Fibroblast of peridontal ligament (primary cell): ENCODE measurements around the gene SLC35B2.
A peak's percentile ranks its signal among the peaks of the same experiment; 100 is the strongest.

Source experiments
- DNase-seq: peaks from one replicate; pipeline ENCODE4 v3.0.0-alpha.2; 2010; ENCODE audit errors: extremely low read depth

SLC35B2 gene

DNA sequence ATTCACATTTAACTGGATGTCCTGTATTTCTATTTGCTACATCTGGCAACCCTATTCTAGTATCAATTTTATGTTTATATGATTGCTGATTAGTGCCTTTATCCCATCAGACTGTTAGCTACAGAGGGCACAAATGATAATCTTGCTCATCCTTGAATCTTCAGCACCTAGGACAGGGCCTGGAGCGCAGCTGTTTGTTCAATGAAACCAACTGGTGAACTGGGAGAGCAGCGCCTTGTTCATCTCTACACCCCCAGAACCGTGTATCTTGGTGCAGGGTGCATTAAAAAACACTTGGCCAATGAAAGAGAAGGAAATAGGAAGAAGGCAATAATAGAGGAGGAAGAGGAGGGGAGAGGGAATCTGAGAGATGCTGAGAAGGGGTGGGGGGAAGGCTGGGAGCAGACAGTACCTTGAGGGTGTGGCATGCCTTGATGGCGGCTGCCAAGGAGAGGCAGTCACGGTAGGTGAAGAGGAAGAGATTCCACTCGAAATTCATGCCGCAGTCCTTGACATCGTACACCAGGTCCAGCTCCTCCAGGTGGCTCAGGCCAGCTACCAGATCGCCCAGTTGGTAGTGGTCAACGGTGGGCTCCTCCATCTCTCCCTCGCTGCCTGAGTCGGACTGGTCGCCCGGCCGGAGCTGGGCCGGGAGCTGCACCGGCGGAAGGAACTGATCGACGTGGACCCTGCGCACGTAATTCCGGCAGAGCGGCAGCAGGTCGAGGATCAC is 28.4 kb upstream of the SLC35B2 start:
- peak; percentile 24 for DNase-seq

DNA sequence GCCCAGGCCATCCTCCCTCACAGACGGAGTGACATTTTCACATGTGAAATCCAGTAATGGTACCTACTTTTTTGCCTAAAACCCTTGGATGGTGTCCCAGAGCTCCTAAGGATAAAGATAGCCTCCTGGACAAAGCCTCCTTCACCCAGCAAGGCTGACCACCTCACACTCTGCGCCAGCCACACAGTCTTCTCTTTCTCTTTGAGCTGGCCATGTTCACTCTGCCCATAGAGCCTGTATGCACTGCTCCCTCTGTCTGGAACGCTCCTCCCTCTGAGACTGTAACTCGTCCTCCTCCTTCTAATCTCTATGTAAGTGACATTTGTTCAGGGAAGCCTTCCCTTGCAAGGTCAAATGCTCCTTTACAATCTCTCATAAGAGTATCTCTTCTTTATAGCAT is 27.5 kb upstream of the SLC35B2 start:
- no peak for DNase-seq

DNA sequence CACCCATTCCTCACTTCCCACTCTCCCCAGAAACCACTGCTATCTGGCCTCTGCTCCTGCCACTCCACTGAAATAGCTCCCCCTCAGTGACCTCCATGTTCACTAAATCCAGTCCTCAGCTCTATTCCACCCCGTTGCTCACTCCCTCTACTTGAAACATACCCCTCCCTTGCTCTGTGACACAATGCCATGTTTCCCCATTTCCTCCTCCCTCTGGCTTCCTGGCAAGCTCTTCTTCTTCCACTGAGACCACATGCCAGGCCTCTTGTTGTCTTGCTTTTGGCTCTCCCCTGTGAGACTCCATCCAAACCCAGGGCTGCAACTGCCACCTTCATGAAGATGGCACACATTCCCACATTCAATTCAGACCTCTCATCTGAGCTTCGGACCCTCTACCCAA is 26.8 kb upstream of the SLC35B2 start:
- no peak for DNase-seq

DNA sequence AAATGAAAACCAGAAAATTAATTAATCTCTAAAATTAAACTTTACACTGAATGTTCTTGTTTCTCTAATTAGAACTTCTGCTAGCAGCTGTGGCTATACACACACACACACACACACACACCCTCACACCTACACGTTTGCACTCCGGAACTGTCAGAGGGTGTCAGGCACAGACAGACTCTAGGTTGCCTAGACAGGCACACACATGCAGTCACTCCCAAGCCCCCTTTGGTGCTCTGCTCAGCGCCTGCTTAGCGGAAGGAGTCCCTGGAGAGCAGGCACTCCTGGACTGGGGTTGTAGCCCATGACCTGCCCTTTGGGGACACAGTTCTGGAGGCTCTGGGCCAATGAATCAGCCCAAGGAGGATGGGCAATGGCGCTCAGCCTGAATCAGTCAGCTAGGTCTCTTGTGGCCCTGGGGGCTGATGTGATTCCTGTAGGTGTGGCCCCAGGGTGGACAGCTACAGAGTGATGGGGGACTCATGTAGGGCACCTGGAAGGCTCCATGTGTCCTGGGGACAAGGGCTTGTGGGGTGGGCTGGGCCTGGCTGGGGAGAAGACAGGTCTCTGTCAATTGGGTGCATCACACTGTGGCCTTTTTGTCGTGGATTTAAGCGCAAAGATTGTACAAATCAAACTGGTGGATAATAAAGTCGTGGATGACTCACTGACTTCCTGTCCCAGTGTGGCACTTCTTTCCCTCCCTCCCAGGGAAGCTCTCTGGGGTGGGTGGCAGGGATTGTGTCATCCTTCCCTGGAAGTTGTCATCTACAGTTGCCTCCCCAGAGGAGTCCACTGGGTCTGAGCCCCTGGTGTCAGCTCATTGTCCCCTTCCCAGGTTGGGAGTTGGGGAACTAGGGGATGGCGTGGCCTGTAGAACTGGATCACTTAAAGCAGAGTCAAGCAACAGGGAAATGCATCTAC is 21.7 kb upstream of the SLC35B2 start:
- no peak for DNase-seq

DNA sequence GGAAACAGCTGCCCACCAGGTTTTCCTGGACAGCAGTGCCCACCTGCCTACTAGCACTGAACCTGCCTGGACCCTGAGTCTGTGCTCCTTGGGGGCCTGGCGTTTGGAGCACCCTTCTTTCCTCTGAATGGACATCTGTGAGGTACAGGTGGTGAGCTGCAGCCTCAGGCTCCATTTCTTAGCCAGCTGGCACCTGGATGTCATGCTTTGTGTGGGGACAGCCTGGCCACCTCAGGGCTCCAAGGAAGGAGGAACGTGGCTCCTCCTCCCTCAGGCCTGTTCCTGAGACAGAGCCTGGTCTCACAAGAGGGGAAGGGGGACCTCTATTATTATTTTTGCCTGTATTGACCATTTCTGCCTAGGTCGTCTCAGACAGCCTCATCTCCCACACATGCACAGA is 21.0 kb upstream of the SLC35B2 start:
- no peak for DNase-seq

DNA sequence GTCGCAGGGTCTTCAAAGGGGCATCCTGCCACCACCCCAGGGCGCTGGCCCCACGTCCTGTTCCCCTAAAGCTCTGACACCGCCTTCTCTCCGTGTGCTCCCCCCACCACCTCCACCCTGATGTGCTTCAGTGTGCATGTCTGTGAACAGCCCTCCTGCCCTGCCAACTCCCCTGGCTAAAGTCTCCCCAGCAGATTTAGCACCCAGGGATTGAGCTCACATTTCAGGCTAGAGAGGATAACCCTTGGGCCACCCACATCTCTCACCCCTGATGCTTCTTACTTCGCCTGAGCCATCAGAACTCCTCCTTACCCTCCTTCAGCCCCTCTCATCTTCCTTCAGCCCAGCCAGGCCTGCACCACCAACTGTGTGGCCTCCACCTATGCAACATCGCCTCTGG is 20.4 kb upstream of the SLC35B2 start:
- no peak for DNase-seq

DNA sequence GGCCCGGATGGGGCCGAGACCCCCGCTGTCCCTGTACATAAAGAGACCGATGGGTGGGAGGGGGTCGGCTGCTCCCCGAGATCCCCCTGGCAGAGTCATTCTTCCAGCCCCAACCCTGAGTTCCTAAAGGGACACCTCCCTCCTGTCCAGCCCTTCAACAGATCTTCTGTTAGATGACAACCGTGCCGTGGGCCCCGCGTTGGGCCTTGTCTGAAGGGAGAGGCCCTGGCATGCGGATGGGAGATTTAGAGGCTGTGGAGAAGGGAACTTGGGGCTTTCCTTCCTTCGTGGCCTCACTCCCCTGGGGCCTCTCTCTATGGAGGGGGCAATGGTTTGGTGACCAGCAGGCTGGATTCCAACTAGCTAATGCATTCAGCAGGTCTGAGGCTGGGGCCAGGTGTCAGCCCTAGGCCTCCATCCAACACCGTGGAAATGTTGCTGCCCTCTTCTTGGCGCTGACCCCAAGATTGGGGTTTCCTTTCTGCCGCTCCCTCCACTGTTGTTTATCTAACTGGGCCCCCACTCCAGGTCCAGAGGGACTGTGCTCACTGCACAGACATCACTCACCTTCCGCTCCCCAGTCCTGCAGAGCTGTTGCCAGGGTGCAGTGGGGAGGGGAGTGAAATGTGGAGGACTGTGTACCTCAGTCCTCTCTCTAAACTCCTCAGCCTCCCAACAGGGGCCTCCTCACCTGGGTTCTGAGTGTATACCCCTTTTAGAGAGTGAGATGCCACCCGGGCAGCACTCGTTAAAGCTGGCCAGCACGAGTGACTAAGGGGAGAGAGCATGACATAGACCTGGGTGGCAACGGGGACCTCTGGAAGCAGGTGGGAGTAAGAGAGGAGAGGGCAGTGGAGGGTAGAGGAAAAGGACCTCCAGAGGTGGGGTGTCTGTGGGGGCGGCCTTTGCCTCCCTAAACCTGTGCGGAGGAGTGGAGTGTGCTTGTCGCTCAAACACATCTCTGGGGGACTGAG is 19.6 kb upstream of the SLC35B2 start:
- no peak for DNase-seq

DNA sequence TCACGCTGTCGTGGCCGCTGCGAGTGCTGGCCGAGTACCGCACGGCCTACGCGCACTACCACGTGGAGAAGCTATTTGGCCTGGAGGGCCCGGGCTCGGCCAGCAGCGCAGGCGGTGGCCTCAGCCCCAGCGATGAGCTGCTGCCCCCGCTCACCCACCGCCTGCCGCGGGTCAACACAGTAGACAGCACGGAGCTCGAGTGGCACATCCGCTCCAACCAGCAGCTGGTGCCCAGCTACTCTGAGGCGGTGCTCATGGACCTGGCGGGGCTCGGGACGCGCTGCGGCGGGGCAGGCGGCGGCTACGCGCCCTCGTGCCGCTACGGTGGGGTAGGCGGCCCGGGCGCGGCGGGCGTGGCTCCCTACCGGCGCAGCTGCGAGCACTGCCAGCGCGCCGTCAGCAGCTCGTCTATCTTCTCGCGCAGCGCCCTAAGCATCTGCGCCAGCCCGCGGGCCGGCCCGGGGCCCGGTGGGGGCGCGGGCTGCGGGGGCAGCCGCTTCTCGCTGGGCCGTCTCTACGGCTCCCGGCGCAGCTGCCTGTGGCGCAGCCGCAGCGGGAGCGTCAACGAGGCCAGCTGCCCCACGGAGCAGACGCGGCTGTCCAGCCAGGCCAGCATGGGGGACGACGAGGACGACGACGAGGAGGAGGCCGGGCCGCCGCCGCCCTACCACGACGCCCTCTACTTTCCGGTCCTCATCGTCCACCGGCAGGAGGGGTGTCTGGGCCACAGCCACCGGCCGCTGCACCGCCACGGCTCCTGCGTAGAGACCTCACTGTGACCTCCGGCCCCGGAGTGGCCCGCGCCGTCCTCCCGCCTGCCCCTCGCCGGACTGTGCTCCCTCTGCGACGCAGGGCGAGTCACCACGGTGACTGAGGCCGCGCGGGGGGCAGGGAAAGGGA is 18.7 kb upstream of the SLC35B2 start:
- no peak for DNase-seq

DNA sequence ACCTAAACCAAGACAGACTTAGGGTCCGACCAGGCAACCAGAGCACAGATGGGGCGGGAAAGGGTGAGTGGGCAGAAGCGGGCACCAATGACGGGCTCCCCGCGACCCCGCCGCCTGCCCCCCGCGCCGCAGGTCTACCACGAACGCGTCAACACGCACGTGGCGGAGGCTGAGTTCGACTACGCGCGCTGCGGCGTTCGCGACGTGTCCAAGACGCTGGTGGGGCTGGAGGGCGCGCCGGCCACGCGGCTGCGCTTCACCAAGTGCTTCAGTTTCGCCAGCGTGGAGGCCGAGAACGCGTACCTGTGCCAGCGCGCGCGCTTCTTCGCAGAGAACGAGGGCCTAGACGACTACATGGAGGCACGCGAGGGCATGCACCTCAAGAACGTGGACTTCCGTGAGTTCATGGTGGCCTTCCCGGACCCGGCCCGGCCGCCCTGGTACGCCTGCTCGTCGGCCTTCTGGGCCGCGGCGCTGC is 18.0 kb upstream of the SLC35B2 start:
- no peak for DNase-seq

DNA sequence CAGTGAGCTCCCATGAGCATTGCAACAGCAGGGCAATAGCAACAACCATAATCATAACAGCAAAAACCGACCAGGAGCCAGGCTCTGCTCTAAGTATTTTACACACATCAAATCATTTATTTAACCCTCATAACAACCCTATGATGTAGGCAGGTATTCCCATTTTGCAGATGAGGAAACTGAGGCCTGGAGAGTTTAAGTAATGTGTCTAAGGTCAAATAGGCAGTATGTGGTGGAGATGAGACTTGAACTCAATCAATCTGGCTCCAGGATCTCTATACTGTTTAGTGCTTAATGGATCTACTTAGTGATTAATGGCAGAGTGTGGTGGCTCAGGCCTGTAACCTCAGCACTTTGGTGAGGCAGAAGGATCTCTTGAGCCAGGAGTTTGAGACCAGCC is 16.3 kb upstream of the SLC35B2 start:
- no peak for DNase-seq

DNA sequence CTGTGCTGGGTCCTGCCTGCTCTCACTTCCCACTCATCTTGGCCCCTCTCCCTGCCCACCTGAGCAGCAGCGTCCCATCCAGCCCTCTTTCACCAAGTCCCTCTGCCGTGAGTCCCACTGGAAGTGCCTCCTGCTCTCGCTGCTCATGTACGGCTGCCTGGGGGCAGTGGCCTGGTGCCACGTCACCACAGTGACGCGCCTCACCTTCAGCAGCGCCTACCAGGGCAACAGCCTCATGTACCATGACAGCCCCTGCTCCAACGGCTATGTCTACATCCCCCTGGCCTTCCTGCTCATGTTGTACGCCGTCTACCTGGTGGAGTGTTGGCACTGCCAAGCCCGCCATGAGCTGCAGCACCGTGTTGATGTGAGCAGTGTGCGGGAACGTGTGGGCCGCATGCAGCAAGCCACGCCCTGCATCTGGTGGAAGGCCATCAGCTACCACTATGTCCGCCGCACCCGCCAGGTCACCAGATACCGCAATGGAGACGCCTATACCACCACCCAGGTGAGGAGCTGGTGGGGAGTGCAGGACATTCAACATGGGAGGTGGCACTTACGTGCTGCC is 15.8 kb upstream of the SLC35B2 start:
- DNase-seq: no peak

DNA sequence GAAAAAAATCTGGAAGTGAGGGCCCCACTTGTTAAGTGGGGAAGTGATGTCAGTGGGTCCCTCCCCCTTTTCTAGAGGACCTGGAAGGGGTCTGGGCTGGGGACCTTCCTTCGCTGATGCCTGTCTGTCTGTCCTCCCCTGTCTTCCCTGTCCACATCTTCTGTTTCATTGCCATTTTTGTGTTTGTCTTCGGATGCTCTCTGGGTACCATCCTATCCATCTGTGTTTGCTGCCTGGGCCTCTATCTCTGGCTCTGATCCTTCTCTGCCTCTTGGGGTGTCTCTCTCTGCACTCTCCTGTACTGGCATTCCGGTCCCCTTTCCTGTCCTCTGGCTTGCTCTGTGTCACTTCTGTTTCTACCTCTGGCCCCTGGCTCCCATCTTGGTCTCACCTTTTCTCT is 15.2 kb upstream of the SLC35B2 start:
- DNase-seq: no peak

DNA sequence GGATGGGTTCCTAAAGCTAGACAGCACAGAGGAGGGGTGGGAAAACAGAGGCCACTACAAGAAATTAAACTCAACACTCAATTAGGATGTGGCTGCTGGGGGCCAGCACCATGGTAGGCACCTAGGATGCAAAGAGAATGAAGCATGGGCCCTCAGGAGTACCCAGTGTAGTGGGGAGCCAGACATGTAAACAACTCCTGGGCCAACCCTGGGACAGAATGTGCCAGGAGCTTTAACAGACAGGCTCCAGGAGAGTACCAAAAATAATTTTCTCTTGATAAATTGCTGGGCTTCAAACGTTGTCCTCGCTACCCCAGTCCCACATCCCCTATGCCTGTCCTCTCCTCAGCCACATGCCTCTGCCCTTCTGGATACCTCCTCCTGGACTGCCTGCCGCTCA is 14.6 kb upstream of the SLC35B2 start:
- DNase-seq: no peak

DNA sequence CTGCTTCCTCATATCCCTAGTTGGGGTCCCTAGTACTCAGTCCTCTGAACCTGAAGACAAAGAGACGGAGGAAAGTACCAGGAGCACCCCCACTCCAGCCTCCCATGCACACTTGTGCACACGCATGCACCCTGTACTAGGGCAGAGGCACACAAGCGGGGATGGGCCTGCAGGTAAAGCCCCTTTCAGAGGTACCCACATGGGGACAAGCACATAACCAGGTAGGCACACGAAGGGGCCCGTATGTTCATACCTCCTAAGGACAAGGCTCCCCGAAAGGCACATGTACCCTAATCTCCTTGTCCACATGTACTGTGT is 14.0 kb upstream of the SLC35B2 start:
- no peak for DNase-seq

DNA sequence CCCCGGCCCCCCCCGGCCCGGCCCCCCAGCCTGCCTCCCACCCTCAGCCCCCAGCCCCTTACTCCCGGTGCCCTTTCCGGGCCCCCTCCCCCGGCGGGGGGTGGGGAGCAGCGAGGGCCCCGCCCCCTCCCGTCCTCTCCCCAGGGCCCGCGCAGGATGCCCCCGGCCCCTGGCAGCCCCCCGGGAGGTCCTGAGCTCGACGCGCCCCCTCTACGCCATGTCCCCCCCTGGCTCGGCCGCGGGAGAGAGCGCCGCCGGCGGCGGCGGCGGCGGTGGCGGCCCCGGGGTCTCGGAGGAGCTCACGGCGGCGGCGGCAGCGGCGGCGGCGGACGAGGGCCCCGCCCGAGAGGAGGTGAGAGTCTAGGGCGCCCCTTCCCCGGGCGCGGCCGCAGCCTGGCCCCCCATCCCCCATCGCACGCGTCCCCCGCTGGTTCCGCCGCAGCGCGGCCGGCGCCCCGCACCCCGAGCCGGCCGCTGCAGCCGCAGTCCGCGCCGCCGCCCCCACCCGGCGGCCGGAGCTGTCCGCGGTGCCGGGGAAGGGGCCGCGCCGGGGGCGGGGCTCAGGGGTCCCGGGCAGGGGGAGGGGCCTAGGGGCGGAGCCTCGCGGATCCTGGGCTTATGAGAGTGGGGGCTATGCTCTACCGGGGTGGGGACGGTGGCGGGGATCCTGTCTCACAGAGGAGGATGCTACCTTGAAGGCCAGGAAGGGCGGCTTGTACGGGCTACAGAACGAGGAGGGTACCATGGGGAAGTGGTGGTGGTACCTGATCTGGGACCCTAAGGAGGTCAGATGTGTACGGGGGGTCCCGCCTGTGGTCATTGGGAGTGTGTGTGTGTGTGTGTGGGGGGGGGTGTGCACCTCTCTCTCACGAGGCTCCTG is 13.4 kb upstream of the SLC35B2 start:
- DNase-seq: no peak

DNA sequence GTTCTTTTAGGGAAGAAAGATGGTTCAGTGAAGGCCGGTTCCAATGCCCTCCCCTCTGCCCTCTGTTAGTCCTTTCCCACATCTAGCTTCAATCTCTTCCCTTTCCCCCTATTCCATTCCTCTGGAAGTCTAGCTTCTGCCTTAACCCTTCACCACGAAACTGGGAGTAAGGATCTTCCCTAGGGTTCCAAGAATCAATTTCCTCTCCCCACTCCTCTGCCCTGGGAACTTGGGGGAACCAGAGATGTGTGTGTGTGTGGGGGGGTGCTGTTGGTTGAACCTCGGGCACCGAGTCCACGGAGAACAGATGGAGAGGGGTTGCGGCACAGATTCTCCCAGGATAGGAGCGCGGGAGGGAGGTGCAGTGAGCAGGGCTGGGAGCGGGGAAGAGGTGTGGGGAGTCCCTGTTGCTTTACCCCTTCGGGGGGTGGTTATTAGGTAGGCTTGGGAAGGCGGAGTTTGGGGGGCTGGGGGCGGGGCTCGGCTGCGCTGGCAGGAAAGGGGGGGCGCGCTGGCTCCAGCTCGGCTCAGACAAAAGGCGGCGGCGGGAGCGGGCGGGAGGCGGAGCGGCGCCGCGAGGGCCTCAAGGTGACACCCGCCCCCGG is 12.7 kb upstream of the SLC35B2 start, which contains the start of gene TMEM151B:
TSS of gene TMEM151B (plus strand) at position 530 of the 605 bp plus-strand sequence. CDS start 293 bp downstream, outside the sequence.
- DNase-seq: no peak

DNA sequence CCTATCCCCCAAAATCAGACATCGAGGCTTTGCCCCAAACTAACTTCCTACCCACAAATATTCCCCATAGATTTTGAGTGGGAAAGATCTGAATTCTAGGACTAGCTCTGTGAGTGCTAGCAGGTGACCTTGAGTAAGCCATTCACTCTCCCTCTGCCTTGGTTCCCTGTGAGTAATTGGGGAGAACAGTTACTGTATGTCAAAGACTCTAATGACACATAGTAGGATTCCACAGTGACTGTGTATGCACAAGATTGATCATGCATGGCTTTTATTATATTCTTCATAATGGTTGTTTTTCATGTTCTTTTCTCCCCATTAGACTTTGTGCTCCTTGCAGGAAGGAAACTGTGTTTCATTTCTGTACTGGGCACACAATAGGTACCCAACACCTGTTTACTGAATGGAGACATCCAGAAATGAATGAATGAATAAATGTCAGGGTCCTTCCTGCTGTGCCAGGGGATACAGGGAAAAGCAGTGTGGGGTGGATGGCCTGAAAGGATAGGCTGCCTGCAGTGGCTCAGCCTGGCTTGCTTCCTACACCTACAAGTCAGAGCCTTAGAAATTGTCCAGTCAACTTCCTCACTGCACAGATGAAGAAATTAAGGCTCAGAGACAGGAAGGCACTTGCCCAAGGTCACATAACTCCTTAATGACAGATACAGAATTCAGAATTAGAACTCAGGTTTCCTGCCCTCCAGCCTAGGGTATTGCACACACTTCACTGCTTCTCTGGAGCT is 12.0 kb upstream of the SLC35B2 start:
- DNase-seq: no peak

DNA sequence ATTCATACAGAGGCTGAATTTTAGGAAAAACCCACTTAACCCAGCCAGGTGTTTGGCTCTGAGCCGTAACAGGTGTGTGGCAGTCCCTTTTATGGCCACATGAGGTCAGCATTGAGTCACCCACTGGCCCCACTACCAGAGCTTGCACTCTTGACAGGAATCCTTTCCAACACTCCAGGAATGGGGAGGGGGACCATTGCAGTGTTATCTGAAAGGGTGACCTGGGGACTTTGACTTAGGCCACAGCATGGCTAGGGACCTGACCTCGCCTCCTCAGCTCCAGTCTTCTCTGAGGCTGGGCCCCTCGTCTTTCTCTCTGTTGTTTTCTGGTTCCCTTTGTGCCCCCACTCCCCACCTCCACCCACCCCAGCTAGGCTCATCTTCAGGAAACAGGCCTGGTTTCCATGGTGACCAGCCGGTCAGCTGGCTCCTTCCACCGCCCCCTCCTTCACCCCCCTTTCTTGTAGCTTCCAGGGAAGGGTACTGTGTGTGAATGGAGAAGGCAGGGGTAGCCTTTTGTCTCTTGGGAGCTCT is 10.8 kb upstream of the SLC35B2 start:
- peak; percentile 40 for DNase-seq
